Pons (tissue), 1 donor: ENCODE measurements around the gene LAMA5.
A peak's percentile ranks its signal among the peaks of the same experiment; 100 is the strongest.

Experiments used
- DNase-seq: peaks from one replicate; pipeline ENCODE4 v3.0.0-alpha.2; 2016; ENCODE audit warnings: low spot score

The LAMA5 gene

GRCh38 chr20:62288535-62289105, 78.5 kb downstream of the LAMA5 start:
- no peak for DNase-seq

- no peak for DNase-seq
These were observed 79.2 kb downstream of the LAMA5 start for GRCh38 chr20:62287759-62288534.

GRCh38 chr20:62287129-62287528, 80.0 kb downstream of the LAMA5 start:
- no peak for DNase-seq

- no peak for DNase-seq
These were observed 80.5 kb downstream of the LAMA5 start for GRCh38 chr20:62286493-62287064.

GRCh38 chr20:62285722-62286121, 81.4 kb downstream of the LAMA5 start:
- DNase-seq: no peak

GRCh38 chr20:62285151-62285550, 82.0 kb downstream of the LAMA5 start:
- no peak for DNase-seq

- DNase-seq: no peak
These were observed 82.7 kb downstream of the LAMA5 start for GRCh38 chr20:62284448-62284847.

GRCh38 chr20:62282877-62283503, 84.1 kb downstream of the LAMA5 start:
- no peak for DNase-seq

GRCh38 chr20:62282103-62282502, 85.0 kb downstream of the LAMA5 start:
- no peak for DNase-seq

- no peak for DNase-seq
These were observed 85.8 kb downstream of the LAMA5 start for GRCh38 chr20:62281161-62281933.

- DNase-seq: no peak
These were observed 86.8 kb downstream of the LAMA5 start for GRCh38 chr20:62280303-62280702.

GRCh38 chr20:62277253-62277652, 89.9 kb downstream of the LAMA5 start:
- no peak for DNase-seq

GRCh38 chr20:62276439-62276838, 90.7 kb downstream of the LAMA5 start:
- peak; percentile 46 for DNase-seq

GRCh38 chr20:62275219-62275618, 91.9 kb downstream of the LAMA5 start:
- DNase-seq: no peak

- no peak for DNase-seq
These were observed 92.7 kb downstream of the LAMA5 start for GRCh38 chr20:62274332-62274950.

- no peak for DNase-seq
These were observed 93.7 kb downstream of the LAMA5 start for GRCh38 chr20:62273416-62273815.

- no peak for DNase-seq
These were observed 94.9 kb downstream of the LAMA5 start for GRCh38 chr20:62272200-62272599.

- no peak for DNase-seq
These were observed 97.2 kb downstream of the LAMA5 start for GRCh38 chr20:62269871-62270270.

GRCh38 chr20:62269378-62269777, 97.7 kb downstream of the LAMA5 start:
- no peak for DNase-seq

- no peak for DNase-seq
These were observed 98.7 kb downstream of the LAMA5 start for GRCh38 chr20:62268228-62268900.

GRCh38 chr20:62267543-62267942, 99.6 kb downstream of the LAMA5 start:
- DNase-seq: no peak
